Type B pancreatic cell (in vitro differentiated cells): ENCODE measurements around the gene GNG3. TPM values are rescaled to one million over a fixed set of nuclear protein-coding genes. Genes with fewer than 3 reads are reported as not detected.
"Not testable (repeated sequence)": the region's sequence is repeated elsewhere in the genome, so short reads cannot be mapped to it uniquely, and the experiment has no call there.

Source experiments
- DNase-seq: peaks from one replicate; pipeline ENCODE4 v3.0.0; 2021; ENCODE audit warnings: mixed read lengths; ENCODE audit not compliant: unreplicated experiment; ENCODE audit errors: extremely low spot score
- H3K27ac Mint-ChIP-seq: 2 replicates; pipeline ENCODE4 v1.8.0; 2021; ENCODE audit warnings: mild to moderate bottlenecking, mixed read lengths
- H3K27me3 Mint-ChIP-seq: 2 replicates; pipeline ENCODE4 v1.8.0; 2021; ENCODE audit warnings: mixed read lengths
- H3K36me3 Mint-ChIP-seq: 2 replicates; pipeline ENCODE4 v1.8.0; 2021; ENCODE audit warnings: mixed read lengths
- H3K4me1 Mint-ChIP-seq: one replicate; pipeline ENCODE4 v1.8.0; 2021; ENCODE audit warnings: mixed read lengths; ENCODE audit not compliant: unreplicated experiment
- H3K4me3 Mint-ChIP-seq: 2 replicates; pipeline ENCODE4 v1.8.0; 2021; ENCODE audit warnings: mild to moderate bottlenecking, mixed read lengths
- H3K9me3 Mint-ChIP-seq: 2 replicates; pipeline ENCODE4 v1.8.0; 2021; ENCODE audit warnings: mixed read lengths
- total RNA-seq: library from RNA; stranded (reverse); gene quantifications from 2 replicates; pipeline ENCODE4 v1.2.1, GENCODE V29; 2021; ENCODE audit warnings: low replicate concordance
- TF ChIP-seq, protein P1 (sequence below): fragments of 200-600 bp; sonication (generic); conservative IDR thresholded peaks from 2 replicates; pipeline ENCODE4 v1.5.0; 2021; ENCODE audit warnings: antibody characterized with exemption, mild to moderate bottlenecking

GNG3 gene
- total RNA-seq, 1 donor from 2014 or later = 4.7 TPM

DNA sequence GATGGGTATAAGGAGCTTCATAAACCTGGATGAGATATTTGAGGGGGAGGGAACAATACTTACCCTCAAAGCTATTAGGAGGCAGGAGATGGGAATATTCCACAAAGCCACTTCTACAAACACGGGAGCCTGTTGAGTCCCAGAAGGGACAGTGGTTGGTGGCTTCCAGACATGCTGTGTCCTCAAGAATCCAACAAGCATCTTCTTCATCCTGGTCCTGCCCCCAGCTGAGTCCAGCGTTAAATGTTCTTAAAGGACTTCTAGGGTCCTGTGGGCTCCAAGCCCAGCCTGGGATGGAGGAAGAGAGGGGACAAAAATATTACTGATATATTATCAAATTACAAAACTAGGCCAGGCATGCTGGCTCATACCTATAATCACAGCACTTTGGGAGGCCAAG, 40.0 kb upstream of the GNG3 start:
- Mint-ChIP-seq H3K9me3 (no peaks in the 10 kb centered on the region), H3K36me3 (peaks cover 9% of the 10 kb centered on the region), H3K4me1 (peaks cover 24% of the 10 kb centered on the region), H3K27ac (peak overlapping the region; percentile 49), H3K27me3 (no peaks in the 10 kb centered on the region), H3K4me3 (peak overlapping the region; percentile 98)
- DNase-seq = no peak
- TF ChIP-seq, protein P1, sequence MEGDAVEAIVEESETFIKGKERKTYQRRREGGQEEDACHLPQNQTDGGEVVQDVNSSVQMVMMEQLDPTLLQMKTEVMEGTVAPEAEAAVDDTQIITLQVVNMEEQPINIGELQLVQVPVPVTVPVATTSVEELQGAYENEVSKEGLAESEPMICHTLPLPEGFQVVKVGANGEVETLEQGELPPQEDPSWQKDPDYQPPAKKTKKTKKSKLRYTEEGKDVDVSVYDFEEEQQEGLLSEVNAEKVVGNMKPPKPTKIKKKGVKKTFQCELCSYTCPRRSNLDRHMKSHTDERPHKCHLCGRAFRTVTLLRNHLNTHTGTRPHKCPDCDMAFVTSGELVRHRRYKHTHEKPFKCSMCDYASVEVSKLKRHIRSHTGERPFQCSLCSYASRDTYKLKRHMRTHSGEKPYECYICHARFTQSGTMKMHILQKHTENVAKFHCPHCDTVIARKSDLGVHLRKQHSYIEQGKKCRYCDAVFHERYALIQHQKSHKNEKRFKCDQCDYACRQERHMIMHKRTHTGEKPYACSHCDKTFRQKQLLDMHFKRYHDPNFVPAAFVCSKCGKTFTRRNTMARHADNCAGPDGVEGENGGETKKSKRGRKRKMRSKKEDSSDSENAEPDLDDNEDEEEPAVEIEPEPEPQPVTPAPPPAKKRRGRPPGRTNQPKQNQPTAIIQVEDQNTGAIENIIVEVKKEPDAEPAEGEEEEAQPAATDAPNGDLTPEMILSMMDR = no peak

DNA sequence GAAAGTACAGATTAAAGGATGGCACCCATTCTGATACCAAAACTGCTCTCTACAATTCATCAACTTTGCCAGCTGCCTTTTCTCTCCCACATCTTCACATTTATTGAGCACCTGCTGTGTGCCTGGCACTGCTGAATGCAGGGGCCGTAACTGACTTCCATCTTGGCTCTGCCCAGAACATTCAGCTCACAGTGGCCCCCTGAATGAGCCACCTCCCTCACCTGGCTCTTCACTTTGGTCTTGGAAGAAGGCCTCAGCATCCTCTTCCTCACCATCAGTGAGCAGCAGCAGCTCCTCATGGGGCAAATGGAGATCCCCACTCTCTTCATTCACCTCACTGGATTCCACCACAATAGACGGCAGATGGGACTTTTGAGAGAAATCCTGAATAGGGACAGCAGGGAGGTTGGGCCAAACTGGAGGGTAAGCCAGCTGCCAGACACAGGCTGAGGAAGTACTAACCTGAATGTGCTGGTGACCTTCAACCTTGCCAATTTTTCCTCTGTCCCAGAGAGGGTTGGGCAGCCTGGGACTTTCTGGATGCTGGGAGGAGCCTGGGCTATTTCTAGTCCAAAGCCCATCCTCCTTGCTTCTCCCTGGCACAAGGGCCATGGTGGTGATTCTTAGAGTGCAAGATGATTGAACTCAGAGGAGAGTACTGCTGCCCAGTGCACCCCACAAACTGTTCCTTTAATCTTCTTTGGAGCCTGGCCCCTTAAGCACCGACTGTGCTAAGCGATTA, 37.9 kb upstream of the GNG3 start:
- DNase-seq = no peak
- H3K27ac Mint-ChIP-seq = peak overlapping the region; percentile 54
- H3K4me3 Mint-ChIP-seq = peak overlapping the region; percentile 100
- no peaks in the 10 kb centered on the region for H3K27me3 Mint-ChIP-seq
- H3K36me3 Mint-ChIP-seq = peaks cover 7% of the 10 kb centered on the region
- peaks cover 24% of the 10 kb centered on the region for H3K4me1 Mint-ChIP-seq
- TF ChIP-seq, protein P1 = no peak
- H3K9me3 Mint-ChIP-seq = no peaks in the 10 kb centered on the region

DNA sequence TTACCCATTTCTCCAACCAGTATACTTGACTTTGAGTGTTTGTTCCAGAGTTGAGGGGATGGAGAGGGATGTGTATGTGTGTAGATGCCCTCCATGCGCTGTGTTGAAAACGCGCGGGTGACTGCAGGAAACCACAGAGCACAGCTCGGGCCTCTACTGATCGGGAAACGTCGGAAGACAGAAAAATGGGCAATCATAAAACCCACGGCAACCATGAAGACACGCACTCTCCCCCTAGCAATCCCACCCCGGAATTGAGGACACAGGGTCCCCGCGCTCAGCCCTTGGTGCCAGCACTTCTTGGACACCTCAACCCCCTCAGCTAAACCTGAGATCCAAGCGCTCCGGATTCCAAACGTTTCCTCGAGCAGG, 36.3 kb upstream of the GNG3 start:
- DNase-seq = no peak
- Mint-ChIP-seq H3K36me3 (peaks cover 9% of the 10 kb centered on the region), H3K4me3 (peak overlapping the region; percentile 100), H3K4me1 (peaks cover 24% of the 10 kb centered on the region), H3K9me3 (no peaks in the 10 kb centered on the region), H3K27me3 (no peaks in the 10 kb centered on the region), H3K27ac (peak overlapping the region; percentile 95)
- TF ChIP-seq, protein P1 = no peak

DNA sequence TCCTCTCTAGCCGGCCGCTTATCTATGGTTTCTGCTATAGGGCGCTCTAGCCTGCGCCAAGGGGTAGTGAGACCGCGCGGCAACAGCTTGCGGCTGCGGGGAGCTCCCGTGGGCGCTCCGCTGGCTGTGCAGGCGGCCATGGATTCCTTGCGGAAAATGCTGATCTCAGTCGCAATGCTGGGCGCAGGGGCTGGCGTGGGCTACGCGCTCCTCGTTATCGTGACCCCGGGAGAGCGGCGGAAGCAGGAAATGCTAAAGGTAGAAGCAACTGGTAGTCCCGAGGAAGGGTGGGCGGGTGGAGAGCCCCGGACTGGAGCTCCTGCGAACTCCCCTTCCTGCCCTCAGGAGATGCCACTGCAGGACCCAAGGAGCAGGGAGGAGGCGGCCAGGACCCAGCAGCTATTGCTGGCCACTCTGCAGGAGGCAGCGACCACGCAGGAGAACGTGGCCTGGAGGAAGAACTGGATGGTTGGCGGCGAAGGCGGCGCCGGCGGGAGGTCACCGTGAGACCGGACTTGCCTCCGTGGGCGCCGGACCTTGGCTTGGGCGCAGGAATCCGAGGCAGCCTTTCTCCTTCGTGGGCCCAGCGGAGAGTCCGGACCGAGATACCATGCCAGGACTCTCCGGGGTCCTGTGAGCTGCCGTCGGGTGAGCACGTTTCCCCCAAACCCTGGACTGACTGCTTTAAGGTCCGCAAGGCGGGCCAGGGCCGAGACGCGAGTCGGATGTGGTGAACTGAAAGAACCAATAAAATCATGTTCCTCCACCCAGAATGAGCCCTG, 35.7 kb upstream of the GNG3 start, which contains the start of the genes LBHD1 and UQCC3:
TSS of gene LBHD1 (minus strand) at position 660 of the 782 bp plus-strand sequence. CDS start 2,236 bp downstream, outside the sequence.
TSS of gene UQCC3 (plus strand) at position 66 of the 782 bp plus-strand sequence. CDS start at position 139, 73 bp downstream.
- no peak for DNase-seq
- peaks cover 22% of the 10 kb centered on the region for H3K4me1 Mint-ChIP-seq
- peaks cover 9% of the 10 kb centered on the region for H3K36me3 Mint-ChIP-seq
- peak within 1 kb of the TSS; percentile 95 for H3K27ac Mint-ChIP-seq
- H3K4me3 Mint-ChIP-seq = peak within 1 kb of the TSS; percentile 100
- TF ChIP-seq, protein P1 = no peak
- no peaks in the 10 kb centered on the region for H3K27me3 Mint-ChIP-seq
- H3K9me3 Mint-ChIP-seq = no peaks in the 10 kb centered on the region

DNA sequence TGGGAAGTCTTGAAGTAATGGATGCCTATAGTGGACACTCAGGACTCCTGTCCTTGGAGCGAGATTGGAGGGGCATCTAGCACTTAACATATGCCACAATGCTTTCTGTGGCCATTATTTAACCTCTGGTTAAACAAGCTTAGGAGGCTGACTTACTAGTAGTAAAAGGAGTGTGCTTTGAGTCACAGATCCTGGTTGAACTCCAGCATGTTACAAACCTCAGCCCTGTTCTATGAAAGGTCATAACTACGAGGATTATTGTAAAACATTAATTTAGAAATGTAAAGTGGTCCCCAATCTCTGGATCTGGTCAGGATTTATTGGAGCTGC, 34.3 kb upstream of the GNG3 start:
- Mint-ChIP-seq H3K4me3 (peak overlapping the region; percentile 100), H3K4me1 (peaks cover 28% of the 10 kb centered on the region), H3K27me3 (no peaks in the 10 kb centered on the region), H3K27ac (peak overlapping the region; percentile 95), H3K36me3 (peaks cover 14% of the 10 kb centered on the region), H3K9me3 (no peaks in the 10 kb centered on the region)
- DNase-seq = no peak
- TF ChIP-seq, protein P1 = no peak

DNA sequence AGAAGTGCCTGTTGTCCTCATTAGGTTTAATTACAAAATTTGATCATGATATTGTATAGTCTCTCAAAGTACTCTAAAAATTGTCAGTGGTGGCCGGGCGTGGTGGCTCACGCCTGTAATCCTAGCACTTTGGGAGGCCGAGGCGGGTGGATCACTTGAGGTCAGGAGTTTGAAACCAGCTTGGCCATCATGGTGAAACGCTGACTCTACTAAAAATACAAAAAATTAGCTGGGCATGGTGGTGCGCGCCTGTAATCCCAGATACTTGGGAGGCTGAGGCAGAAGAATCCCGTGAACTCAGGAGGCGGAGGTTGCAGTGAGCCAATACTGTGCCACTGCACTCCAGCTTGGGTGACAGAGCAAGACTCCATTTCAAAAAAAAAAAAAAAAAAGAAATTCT, 32.1 kb upstream of the GNG3 start:
- peaks cover 32% of the 10 kb centered on the region for H3K4me1 Mint-ChIP-seq
- not testable (repeated sequence) for H3K27me3 Mint-ChIP-seq, H3K27ac Mint-ChIP-seq, H3K4me3 Mint-ChIP-seq, H3K9me3 Mint-ChIP-seq, DNase-seq
- H3K36me3 Mint-ChIP-seq = peaks cover 11% of the 10 kb centered on the region
